ENCODE measurements around the gene GPR153.

GPR153 gene

DNA sequence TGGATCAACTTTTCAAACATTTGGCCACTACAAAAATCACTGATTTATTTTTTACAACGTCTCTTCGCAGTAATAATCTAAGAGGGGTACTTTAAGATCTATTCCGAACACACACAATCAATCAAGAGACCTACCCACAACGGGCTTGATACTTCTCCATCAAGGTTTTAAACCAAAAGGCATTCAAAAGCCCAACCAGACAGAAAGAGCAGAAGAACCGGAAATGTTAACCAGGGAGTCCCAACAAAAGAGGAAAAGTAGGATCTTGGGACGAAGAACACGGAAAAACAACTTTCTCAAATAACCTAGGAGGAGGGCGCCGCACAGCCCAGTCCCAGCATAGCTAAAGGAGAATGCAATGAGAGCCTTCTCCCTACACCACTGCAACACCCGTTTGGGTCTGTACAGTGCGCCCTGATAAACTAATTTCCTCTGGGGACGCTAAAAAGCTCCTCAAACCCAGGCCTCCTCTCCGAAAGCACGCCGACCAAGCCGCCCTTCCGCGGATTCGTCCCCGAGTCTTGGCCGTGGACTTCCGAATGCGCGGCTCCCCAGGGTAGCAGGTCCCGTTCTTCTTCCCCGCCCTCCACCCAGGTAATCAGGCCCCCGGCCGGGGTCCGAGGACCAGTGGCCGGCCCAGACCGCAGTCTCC, 62.1 kb downstream of the GPR153 start:
- no peak for DNase-seq

DNA sequence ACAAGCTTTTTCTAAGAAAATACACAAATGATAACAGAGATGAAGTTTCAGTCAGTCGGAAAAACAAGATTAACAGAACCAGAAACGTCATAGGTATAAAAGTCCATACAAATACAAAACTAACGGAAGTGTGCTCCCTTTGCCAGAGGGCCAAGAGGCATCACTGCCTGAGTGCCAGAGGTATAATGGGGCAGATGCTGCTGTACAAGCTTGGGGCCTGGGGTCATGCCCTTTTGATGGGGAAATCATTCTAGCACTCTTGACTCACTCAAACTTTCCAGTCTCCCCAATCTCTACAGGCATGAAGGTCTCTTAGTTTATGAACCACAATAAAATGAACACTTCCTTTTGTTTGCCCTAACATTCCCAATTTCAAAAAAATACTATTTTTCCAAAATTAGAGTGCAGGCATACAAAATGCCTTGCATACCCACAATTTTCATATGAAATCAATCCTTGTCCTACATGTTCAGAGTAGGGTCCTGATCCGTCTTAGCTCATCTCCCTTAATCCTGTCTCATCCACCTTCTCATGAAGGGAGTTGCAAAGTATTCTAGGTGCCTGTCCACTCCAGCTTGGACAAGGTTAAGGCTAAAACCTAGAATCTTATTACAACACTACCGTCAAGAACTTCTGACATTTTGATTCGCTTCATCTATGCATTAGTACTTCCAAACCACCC, 63.0 kb downstream of the GPR153 start:
- DNase-seq: no peak
